SJSA1 (cell line): Measurements from ENCODE around the gene RHBDD1. TPM values are rescaled to one million over a fixed set of nuclear protein-coding genes. Genes with fewer than 3 reads are reported as not detected.

Experiments
- DNase-seq, 2 experiments: peaks; one replicate each; pipeline ENCODE4 v3.0.0-alpha.2; 2015 to 2020; ENCODE audit warnings: low spot score in 2 of 2, low read depth in 1 of 2
- H3K27ac ChIP-seq: fragments of 250-450 bp; sonication (Bioruptor Pico); 2 replicates; pipeline ENCODE4 v1.5.1; 2020; ENCODE audit warnings: mild to moderate bottlenecking, moderate library complexity
- H3K27me3 ChIP-seq: fragments of 250-450 bp; sonication (Bioruptor Pico); replicated peaks from 2 replicates; pipeline ENCODE4 v1.5.1; 2020; ENCODE audit warnings: mild to moderate bottlenecking, moderate library complexity
- H3K36me3 ChIP-seq: fragments of 250-450 bp; sonication (Bioruptor Pico); 2 replicates; pipeline ENCODE4 v1.5.1; 2020; ENCODE audit warnings: mild to moderate bottlenecking
- H3K4me1 ChIP-seq: fragments of 250-450 bp; sonication (Bioruptor Pico); replicated peaks from 2 replicates; pipeline ENCODE4 v1.6.1; 2021; ENCODE audit warnings: mild to moderate bottlenecking
- H3K4me3 ChIP-seq: fragments of 250-450 bp; sonication (Bioruptor Pico); 2 replicates; pipeline ENCODE4 v1.5.1; 2020; ENCODE audit warnings: mild to moderate bottlenecking
- H3K9me3 ChIP-seq: fragments of 250-450 bp; sonication (Bioruptor Pico); replicated peaks from 2 replicates; pipeline ENCODE4 v1.5.1; 2020; ENCODE audit warnings: mild to moderate bottlenecking
- total RNA-seq: library from RNA; depleted of rRNA; stranded (reverse); fragments of >200 nt; shearing (Covaris generic); gene quantifications from 2 replicates; pipeline ENCODE4 v1.2.3, GENCODE V29; 2014

The RHBDD1 gene
- total RNA-seq, 1 experiment from 2014 or later: 10.1 TPM

DNA sequence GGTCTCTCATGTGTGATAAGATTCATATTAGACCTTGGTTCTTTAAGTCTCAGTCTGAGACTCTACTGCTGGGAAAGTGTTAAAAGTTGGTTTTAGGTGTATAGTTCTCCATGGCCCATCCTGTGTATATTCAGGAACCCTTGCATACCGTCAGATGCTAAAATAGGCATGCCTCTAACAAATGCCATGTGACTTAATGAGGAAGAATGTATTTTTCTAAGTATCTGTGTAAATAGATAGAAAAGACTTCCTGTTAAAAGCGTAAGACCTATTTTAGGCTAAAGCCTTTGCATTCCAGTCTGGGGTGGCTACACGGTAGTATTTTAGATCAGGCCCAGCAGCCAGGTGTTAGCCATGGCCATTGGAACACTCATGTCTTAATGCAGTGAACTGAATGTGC is 73.3 kb downstream of the RHBDD1 start:
- Histone ChIP-seq H3K27me3 (no peaks in the 10 kb centered on the region), H3K27ac (0 out of 2 replicates have a peak overlapping the region, but pooled peaks have one; percentile 2), H3K36me3 (peaks cover 5% of the 10 kb centered on the region; the same call in 1 of the 2 replicates), H3K4me3 (no peak overlapping the region), H3K4me1 (peaks cover 23% of the 10 kb centered on the region), H3K9me3 (no peaks in the 10 kb centered on the region)
- DNase-seq: no peak

DNA sequence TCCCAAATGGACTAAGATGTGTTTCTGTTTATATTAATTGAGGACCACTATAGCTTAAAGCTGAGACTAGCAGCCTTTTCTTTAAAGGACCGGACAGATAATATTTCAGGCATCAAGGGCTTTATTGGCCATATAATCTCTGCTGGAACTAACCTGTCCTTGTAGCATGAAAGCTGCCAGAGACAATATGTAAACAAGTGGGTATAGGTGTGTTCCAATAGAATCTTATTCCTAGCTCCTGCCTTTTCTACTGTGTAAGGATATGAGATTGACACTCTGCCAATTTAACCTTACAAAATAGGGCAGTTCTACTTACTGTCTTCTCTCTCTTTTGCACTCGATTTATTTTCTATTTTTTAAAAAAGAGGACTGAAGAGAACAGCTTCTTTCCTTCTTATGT is 74.0 kb downstream of the RHBDD1 start:
- H3K9me3 ChIP-seq: no peaks in the 10 kb centered on the region
- peaks cover 5% of the 10 kb centered on the region; the same call in 1 of the 2 replicates for H3K36me3 ChIP-seq
- DNase-seq: no peak
- no peaks in the 10 kb centered on the region for H3K27me3 ChIP-seq
- H3K27ac ChIP-seq: no peak overlapping the region
- H3K4me3 ChIP-seq: no peak overlapping the region
- H3K4me1 ChIP-seq: peaks cover 23% of the 10 kb centered on the region

DNA sequence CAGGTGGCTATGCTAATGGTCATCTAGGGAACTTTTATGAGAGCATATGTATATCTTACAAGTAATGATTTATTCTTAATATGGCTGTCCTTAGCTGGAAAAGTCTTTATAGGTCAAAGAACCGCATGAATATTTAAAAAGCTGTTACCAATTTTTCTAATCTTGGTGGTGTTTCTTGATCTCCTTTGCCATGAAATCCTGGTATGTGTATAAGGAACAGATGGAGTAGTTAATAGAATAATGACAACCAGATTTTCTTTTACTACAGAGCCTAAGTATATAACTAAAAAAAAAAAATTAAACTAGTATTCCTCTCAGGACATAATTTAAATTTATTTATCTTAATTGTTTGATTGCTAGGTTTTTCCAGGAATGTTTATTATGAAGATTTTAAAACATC is 74.5 kb downstream of the RHBDD1 start:
- no peaks in the 10 kb centered on the region for H3K9me3 ChIP-seq
- H3K27ac ChIP-seq: no peak overlapping the region
- H3K27me3 ChIP-seq: no peaks in the 10 kb centered on the region
- no peak for DNase-seq
- H3K4me1 ChIP-seq: peaks cover 23% of the 10 kb centered on the region
- H3K4me3 ChIP-seq: no peak overlapping the region
- peaks cover 5% of the 10 kb centered on the region; the same call in 1 of the 2 replicates for H3K36me3 ChIP-seq

DNA sequence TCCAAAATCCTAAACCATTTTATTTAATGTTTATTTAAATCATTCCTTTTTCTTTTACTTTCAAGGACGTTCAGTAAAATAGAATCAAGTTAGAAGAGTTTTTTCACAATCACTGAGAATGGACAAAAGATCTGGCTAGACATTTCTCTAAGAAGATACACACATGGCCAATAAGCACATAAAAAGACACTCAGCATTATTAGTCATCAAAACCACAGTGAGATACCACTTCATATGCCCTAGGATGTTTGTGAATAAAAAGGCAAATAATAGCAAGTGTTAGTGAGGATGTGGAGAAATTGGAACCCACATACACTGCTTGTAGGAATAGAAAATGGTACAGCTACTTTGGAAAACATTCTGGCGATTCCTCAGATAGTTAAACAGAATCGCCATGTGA is 76.1 kb downstream of the RHBDD1 start:
- Histone ChIP-seq H3K27ac (no peak overlapping the region), H3K4me1 (peaks cover 19% of the 10 kb centered on the region), H3K9me3 (no peaks in the 10 kb centered on the region), H3K4me3 (no peak overlapping the region), H3K27me3 (no peaks in the 10 kb centered on the region), H3K36me3 (peaks cover 5% of the 10 kb centered on the region; the same call in 1 of the 2 replicates)
- peak in 1 of 2 experiments; percentile 24 for DNase-seq

DNA sequence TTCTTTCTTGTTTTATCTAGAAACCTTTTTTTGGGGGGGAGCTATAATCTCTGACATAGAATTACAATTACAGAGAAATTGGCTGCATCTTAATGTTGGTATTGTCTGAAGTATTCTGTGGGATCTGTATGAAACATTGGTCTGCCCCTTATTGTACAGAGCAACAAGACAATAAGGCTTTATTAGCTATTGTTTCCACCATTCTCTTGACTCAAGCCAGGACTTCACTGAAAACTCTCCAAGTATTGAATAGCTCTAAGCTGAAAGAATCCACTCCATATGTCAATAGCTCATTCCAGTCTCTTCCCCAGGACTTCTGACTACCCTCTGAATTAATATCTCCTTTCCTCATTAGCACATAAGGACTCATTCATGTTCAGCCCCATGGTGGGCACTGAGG is 77.8 kb downstream of the RHBDD1 start:
- H3K9me3 ChIP-seq: no peaks in the 10 kb centered on the region
- H3K4me1 ChIP-seq: peaks cover 13% of the 10 kb centered on the region
- no peak for DNase-seq
- no peaks in the 10 kb centered on the region for H3K27me3 ChIP-seq
- H3K36me3 ChIP-seq: peaks cover under 1% of the 10 kb centered on the region; the same call in 1 of the 2 replicates
- no peak overlapping the region for H3K4me3 ChIP-seq
- H3K27ac ChIP-seq: no peak overlapping the region

DNA sequence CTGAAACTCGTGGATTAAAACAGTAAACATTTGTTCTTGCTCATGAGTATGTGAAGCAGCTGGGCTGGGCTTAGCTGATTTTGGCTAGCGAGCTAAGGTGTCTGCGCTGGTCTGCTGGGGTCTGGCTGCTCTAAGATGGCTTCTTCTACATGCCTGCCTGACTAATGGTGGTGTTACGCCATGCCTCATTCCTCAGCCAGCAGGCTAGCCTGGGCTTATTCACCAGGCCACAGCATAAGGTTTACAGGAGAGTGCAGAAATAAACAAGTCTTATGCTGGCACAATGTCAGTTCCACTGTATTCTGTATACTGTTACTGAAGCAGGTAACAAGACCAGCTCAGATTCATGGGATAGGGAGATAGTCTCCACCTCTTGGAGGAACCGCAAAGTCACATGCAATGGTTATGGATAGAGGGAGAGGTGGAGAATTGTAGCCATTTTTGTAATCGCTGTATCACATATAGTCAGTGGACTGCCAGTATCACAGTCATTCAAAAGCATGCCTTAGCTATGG is 80.0 kb downstream of the RHBDD1 start:
- H3K9me3 ChIP-seq: no peaks in the 10 kb centered on the region
- 0 out of 2 replicates have a peak, but pooled peaks cover 4% of the 10 kb centered on the region for H3K4me1 ChIP-seq
- no peak for DNase-seq
- H3K27ac ChIP-seq: no peak overlapping the region
- H3K4me3 ChIP-seq: no peak overlapping the region
- H3K27me3 ChIP-seq: no peaks in the 10 kb centered on the region
- H3K36me3 ChIP-seq: no peaks in the 10 kb centered on the region

DNA sequence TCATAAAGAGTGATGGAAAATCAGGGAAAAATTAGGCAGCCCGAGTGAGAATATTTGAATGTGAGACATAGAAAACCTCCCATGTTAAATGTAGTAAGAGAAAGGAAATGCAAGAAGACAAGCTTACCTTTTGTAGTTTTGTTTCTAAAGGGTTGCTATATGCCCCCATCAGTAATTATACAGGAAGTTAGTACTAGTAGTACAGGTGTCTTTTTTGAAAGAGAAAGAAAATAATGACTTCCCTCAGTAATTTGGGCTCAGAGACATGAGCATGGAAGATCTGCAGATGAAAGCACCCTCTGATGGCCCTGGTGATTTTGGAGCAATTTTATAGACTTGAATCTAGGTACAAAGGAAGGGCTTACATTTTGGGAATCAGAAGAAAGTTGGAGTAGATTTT is 80.8 kb downstream of the RHBDD1 start:
- Histone ChIP-seq H3K27ac (no peak overlapping the region), H3K36me3 (no peaks in the 10 kb centered on the region), H3K27me3 (no peaks in the 10 kb centered on the region), H3K4me3 (no peak overlapping the region), H3K9me3 (no peaks in the 10 kb centered on the region), H3K4me1 (0 out of 2 replicates have a peak, but pooled peaks cover 1% of the 10 kb centered on the region)
- no peak for DNase-seq

DNA sequence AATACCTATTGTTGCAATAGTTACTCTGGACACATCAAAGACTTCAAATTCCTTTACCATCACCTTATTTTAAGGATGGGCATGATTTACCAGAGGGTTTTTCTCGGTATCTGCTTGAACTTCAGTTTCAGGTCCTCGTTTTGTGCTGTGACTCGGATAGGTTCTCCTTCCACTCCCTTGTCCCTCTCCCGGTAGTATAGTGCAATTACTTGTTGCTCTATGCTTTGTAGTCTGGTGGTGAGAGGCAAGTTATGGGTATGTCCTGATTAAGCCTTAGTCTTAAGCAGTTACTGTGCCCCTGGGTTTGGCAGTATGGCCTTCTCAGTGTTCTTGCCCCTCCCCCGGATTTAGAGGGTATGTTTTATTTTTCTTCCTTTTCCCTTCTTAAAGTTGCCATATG is 96.6 kb downstream of the RHBDD1 start:
- Histone ChIP-seq H3K27me3 (no peaks in the 10 kb centered on the region), H3K36me3 (no peaks in the 10 kb centered on the region), H3K27ac (no peak overlapping the region), H3K4me1 (no peaks in the 10 kb centered on the region), H3K4me3 (no peak overlapping the region), H3K9me3 (no peaks in the 10 kb centered on the region)
- DNase-seq: no peak

DNA sequence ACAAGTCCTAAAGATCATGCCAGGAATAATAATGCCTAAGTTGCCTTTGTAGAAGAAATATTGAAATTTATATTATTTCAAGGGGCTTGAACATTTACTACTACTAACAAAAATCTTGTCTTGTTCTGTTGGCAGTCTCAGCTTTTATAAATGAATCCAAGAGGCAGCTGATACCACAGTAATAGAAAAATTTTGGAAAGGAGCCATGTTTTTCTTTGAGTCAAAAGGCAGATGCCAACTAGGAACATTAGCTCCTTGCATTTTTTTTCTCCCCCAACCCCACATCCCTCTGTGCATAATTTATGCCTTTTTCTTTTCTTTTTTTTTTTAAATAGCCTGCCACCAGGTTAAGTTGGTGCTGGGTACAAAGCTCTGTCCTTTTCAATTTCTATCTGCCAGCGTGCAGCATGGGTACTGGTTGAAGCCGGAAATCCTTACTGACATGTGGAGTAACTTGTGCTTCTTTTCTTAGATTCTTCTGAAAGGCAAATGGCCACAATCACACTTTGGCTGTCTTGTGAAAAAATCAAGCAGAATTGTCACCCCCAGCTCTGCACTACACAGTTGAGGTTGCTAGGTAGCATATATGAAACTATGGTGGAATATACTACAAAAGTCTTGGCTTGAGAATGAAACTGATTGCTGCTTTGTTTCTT is 98.8 kb downstream of the RHBDD1 start:
- Histone ChIP-seq H3K4me3 (no peak overlapping the region), H3K36me3 (no peaks in the 10 kb centered on the region), H3K9me3 (no peaks in the 10 kb centered on the region), H3K27me3 (no peaks in the 10 kb centered on the region), H3K27ac (no peak overlapping the region), H3K4me1 (no peaks in the 10 kb centered on the region)
- DNase-seq: no peak

DNA sequence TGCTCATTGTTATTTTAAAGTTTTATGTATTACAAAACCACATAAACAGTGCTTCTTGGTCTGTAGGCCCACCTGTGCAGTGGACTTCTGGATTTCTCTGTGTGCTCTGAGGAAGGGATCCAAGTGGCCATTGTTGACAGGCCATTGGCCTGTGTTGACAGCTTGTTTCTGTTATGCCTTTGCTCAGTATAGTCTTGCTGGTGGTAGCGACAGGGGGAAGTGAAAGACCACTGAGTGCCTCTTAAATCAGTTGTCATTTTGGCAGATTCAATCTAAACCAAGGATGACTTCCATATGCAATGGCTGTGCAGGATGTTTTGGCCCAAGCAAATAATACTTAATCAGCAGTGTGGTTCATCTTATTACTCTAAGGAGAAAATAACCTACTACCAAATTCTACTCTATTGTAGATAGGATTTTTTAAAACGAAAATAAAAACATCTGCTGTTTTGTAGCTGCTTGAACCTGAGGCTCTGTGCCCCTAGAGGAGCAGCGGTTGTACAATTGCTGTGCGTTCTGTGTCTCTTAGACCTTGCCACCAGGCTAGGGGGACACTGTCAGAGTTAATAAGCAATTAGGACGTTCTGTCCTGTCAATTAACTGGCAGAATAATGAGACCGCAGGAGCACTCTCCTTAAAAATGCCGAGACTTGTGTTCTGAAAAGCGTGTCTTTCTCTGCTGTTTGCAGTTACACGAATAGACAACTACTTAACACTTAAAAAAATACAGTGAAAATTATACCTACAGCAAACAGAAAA is 108.2 kb downstream of the RHBDD1 start:
- DNase-seq: no peak
- Histone ChIP-seq H3K36me3 (no peaks in the 10 kb centered on the region), H3K9me3 (no peaks in the 10 kb centered on the region), H3K27me3 (no peaks in the 10 kb centered on the region), H3K4me3 (no peak overlapping the region), H3K27ac (no peak overlapping the region), H3K4me1 (no peaks in the 10 kb centered on the region)

DNA sequence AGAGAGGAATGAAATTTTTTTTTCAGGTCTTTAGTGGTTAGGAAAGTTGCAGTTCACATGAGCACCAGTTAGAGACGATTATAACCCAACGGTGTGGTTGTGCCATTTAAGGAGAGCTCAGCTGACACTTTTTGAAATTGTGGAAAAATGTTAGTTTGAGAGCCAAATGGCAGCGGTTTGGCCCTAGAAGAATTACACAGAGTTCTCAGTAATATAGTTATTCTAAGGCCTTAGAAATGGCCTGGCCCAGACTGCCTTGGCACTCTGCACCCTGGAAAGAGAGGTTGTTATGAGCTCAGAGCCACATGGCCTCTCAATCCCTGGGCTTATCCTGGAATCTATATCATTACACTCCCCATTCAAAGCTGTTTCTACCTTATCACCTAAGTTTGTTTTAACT is 117.4 kb downstream of the RHBDD1 start:
- Histone ChIP-seq H3K4me3 (no peak overlapping the region), H3K9me3 (no peaks in the 10 kb centered on the region), H3K4me1 (no peaks in the 10 kb centered on the region), H3K36me3 (no peaks in the 10 kb centered on the region), H3K27ac (no peak overlapping the region), H3K27me3 (no peaks in the 10 kb centered on the region)
- no peak for DNase-seq

DNA sequence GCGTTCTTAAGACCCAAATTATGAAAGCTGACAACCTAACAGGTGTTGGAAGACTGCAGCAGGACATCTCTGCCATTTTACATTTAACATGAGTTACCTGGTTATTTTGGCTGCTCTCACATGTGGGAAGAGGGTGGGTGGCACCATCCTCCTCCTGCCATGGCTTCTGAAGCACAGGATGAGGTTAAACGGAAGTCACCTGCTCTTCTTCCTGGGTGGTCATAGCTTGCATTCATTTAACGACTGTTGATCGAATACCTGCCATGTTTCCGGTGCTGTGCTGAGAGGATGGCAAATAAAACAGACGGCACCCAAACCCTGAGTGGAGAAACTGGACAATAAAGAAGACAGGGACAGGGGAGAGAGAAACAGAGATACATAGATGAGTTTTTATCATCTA is 118.0 kb downstream of the RHBDD1 start:
- Histone ChIP-seq H3K9me3 (no peaks in the 10 kb centered on the region), H3K4me1 (no peaks in the 10 kb centered on the region), H3K27ac (no peak overlapping the region), H3K4me3 (no peak overlapping the region), H3K27me3 (no peaks in the 10 kb centered on the region), H3K36me3 (no peaks in the 10 kb centered on the region)
- DNase-seq: no peak

DNA sequence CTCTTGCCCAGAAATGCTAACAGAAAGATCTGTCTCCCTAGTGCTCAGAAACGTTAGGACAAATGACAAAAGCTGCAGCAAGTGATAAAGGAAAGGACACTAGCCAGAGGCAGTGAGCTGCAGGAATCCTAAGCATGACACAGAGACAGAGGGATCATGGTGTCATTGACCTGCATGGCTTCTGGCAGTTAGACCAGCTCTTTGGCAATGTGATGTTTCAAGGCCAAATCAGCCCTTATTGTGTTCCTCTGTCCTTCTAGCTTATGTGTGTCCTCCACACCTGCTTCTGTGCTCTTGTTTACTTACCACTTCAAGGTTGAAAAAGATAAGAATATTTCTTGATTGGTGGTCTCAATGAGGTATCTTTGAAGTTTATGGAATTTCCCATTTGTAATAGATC is 120.8 kb downstream of the RHBDD1 start:
- DNase-seq: no peak
- no peak overlapping the region for H3K4me3 ChIP-seq
- no peaks in the 10 kb centered on the region for H3K4me1 ChIP-seq
- H3K9me3 ChIP-seq: no peaks in the 10 kb centered on the region
- no peaks in the 10 kb centered on the region for H3K27me3 ChIP-seq
- H3K36me3 ChIP-seq: no peaks in the 10 kb centered on the region
- H3K27ac ChIP-seq: no peak overlapping the region

DNA sequence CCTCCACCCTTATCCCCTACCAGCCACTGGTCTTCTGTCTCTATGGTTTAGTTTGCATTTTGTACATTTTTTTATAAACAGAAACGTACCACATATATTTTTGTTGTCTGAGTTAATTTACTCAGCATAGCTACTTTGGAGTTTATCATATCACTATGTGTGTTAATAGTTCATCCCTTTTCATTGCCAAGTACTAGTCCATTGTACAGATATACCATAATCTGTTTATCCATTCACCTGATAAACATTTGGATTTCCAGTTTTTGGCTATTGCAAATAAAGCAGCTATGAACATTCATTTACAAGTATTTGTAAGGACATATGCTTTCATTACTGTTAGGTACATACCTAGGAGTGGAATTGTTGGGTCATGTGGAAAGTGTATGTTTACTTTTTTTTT is 123.6 kb downstream of the RHBDD1 start:
- H3K27ac ChIP-seq: no peak overlapping the region
- no peak overlapping the region for H3K4me3 ChIP-seq
- no peaks in the 10 kb centered on the region for H3K36me3 ChIP-seq
- H3K27me3 ChIP-seq: no peaks in the 10 kb centered on the region
- no peak for DNase-seq
- no peaks in the 10 kb centered on the region for H3K9me3 ChIP-seq
- no peaks in the 10 kb centered on the region for H3K4me1 ChIP-seq
